Activated T-helper 2 cell treated with anti-CD3 and anti-CD28 coated beads, Interferon-gamma antibody, Interleukin-2, Interleukin-4, amounts not matched to agents 10 μg/mL and 5 μg/mL and 100 μg/mL, durations not matched to agents 14 hours and 24 hours and 36 hours (primary cell): ENCODE results near the gene SVOPL. TPM values are rescaled to one million over a fixed set of nuclear protein-coding genes. Genes with fewer than 3 reads are reported as not detected.

Experiments
- DNase-seq: peaks from one replicate; pipeline ENCODE4 v3.0.0; 2021; ENCODE audit warnings: low spot score
- H3K27ac Mint-ChIP-seq: one replicate; pipeline ENCODE4 v1.8.0; 2021; ENCODE audit warnings: mixed read lengths
- H3K27me3 Mint-ChIP-seq: one replicate; pipeline ENCODE4 v1.8.0; 2021; ENCODE audit warnings: low read depth, mixed read lengths
- H3K36me3 Mint-ChIP-seq: one replicate; pipeline ENCODE4 v1.8.0; 2021; ENCODE audit warnings: low read depth, mixed read lengths
- H3K4me1 Mint-ChIP-seq: one replicate; pipeline ENCODE4 v1.8.0; 2021; ENCODE audit warnings: low read depth, mixed read lengths
- H3K4me3 Mint-ChIP-seq: one replicate; pipeline ENCODE4 v1.8.0; 2021; ENCODE audit warnings: low read depth, mild to moderate bottlenecking, moderate library complexity, mixed read lengths
- H3K9me3 Mint-ChIP-seq: one replicate; pipeline ENCODE4 v1.8.0; 2021; ENCODE audit warnings: mixed read lengths
- intact Hi-C: fragments of 100-400 bp; cut with micrococcal nuclease; formaldehyde crosslinking; loops from one replicate; pipeline ENCODE4 v1.15.1; 2023
- total RNA-seq: library from RNA; stranded (reverse); gene quantifications from 2 replicates; pipeline ENCODE4 v1.2.3, GENCODE V29; 2022

The SVOPL gene
- total RNA-seq, 1 donor from 2014 or later, result not detected

GRCh38 chr7:138665249-138665648, 35.9 kb downstream of the SVOPL start:
- no peak overlapping the region for H3K27ac Mint-ChIP-seq
- H3K27me3 Mint-ChIP-seq, result peaks cover 52% of the 10 kb centered on the region
- intact Hi-C loops, result loop anchor here (5.0 kb wide), 2 partner anchors 87 to 203 kb away; partner anchors contain the start of gene TRIM24

GRCh38 chr7:138663725-138664710, 37.1 kb downstream of the SVOPL start:
- Mint-ChIP-seq H3K4me3 (peak overlapping the region; percentile 72), H3K9me3 (peaks cover 5% of the 10 kb centered on the region), H3K4me1 (peaks cover 24% of the 10 kb centered on the region), H3K27me3 (peaks cover 52% of the 10 kb centered on the region), H3K27ac (no peak overlapping the region), H3K36me3 (no peaks in the 10 kb centered on the region)
- intact Hi-C loops, result no loop called here
- no peak for DNase-seq

More at GRCh38 chr7:138665249-138665648, 35.9 kb downstream of the SVOPL start:
- Mint-ChIP-seq H3K4me1 (peaks cover 26% of the 10 kb centered on the region), H3K4me3 (peak overlapping the region; percentile 59), H3K9me3 (peaks cover 6% of the 10 kb centered on the region), H3K36me3 (no peaks in the 10 kb centered on the region)
- no peak for DNase-seq

- peaks cover 48% of the 10 kb centered on the region for H3K27me3 Mint-ChIP-seq
These were observed 38.2 kb downstream of the SVOPL start for GRCh38 chr7:138662991-138663320.

GRCh38 chr7:138662076-138662990, 38.8 kb downstream of the SVOPL start:
- no peaks in the 10 kb centered on the region for H3K9me3 Mint-ChIP-seq
- intact Hi-C loops, result no loop called here

More at GRCh38 chr7:138662991-138663320, 38.2 kb downstream of the SVOPL start:
- Mint-ChIP-seq H3K9me3 (peaks cover 2% of the 10 kb centered on the region), H3K36me3 (no peaks in the 10 kb centered on the region), H3K4me3 (no peak overlapping the region), H3K27ac (no peak overlapping the region), H3K4me1 (peaks cover 19% of the 10 kb centered on the region)
- intact Hi-C loops, result no loop called here
- DNase-seq, result no peak

DNA sequence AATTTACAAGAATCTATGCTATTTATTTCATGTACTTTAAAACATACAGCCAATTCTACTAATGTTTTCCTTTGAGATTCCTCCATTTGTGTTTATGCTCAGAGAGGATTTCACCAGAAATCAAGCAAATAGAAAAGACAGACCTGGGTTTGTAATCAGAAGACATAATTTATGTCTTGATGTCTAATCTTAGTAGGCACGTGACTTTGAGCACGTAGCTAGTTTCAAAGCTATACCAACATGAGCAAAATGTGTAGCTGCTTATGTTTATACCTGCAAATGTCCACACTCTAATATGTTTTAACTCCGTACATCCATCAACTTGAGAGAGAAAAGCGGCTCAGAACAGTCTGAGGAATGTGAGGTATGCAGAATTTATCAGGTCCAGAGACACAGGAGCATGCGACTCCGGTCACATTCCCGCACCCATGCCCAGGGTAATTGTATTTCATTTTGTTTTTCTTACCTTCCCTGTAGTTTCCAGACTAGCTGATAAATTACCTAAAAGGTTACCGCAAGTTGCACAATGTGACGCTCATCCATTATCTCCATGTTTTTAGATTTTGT, 40.0 kb downstream of the SVOPL start:
- H3K4me1 Mint-ChIP-seq, result peaks cover 7% of the 10 kb centered on the region
- peaks cover 43% of the 10 kb centered on the region for H3K27me3 Mint-ChIP-seq
- DNase-seq, result no peak
- intact Hi-C loops, result no loop called here
- H3K27ac Mint-ChIP-seq, result no peak overlapping the region
- H3K9me3 Mint-ChIP-seq, result no peaks in the 10 kb centered on the region
- no peaks in the 10 kb centered on the region for H3K36me3 Mint-ChIP-seq
- no peak overlapping the region for H3K4me3 Mint-ChIP-seq

More at GRCh38 chr7:138662076-138662990, 38.8 kb downstream of the SVOPL start:
- no peak overlapping the region for H3K4me3 Mint-ChIP-seq
- H3K4me1 Mint-ChIP-seq, result peaks cover 13% of the 10 kb centered on the region
- H3K36me3 Mint-ChIP-seq, result no peaks in the 10 kb centered on the region
- H3K27me3 Mint-ChIP-seq, result peaks cover 46% of the 10 kb centered on the region
- H3K27ac Mint-ChIP-seq, result no peak overlapping the region
- no peak for DNase-seq

DNA sequence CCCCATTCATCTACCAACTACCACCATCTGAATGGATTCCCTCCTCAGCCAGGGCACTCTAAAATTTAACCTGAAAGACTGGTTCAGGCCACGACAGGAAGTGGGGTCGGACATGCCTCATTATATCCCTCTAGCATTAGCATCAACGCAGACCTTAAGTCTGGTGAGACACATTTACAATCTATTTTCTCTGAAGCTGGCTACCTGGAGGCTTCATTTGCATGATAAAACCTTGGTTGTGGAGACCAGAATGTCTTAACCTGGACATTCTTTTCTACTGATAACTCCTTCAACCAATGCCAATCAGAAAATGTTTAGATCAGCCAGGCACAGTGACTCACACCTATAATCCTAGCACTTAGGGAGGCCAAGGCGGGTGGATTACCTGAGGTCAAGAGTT, 42.3 kb downstream of the SVOPL start:
- Mint-ChIP-seq H3K27ac (no peak overlapping the region), H3K4me1 (peaks cover 1% of the 10 kb centered on the region), H3K9me3 (no peaks in the 10 kb centered on the region), H3K4me3 (no peak overlapping the region), H3K27me3 (peaks cover 29% of the 10 kb centered on the region), H3K36me3 (no peaks in the 10 kb centered on the region)
- intact Hi-C loops, result no loop called here
- DNase-seq, result no peak

DNA sequence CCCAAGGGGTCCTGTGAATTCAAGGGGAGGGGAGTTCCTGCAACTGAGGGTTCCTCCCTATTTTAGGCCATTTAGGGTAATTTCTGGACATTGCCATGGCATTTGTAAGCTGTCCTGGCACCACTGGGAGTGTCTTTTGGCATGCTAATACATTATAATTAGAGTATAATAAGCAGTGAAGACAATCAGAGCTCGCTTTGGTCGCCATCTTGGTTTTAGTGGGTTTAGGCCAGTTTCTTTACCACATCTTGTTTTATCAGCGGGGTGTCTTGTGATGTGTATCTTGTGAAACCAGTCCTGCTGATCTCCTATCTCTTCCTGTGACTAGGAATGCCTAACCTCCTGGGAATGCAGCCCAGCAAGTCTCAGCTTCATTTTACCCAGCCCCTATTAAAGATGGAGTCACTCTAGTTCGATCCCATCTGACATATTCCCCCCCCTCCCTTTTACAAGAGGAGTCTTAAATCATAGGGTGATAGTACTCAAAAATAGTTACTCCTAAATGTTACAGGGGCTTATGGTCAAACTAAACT, 43.2 kb downstream of the SVOPL start:
- no peak overlapping the region for H3K27ac Mint-ChIP-seq
- no peaks in the 10 kb centered on the region for H3K36me3 Mint-ChIP-seq
- no peak overlapping the region for H3K4me3 Mint-ChIP-seq
- H3K27me3 Mint-ChIP-seq, result peaks cover 22% of the 10 kb centered on the region
- DNase-seq, result no peak
- H3K9me3 Mint-ChIP-seq, result no peaks in the 10 kb centered on the region
- intact Hi-C loops, result no loop called here
- H3K4me1 Mint-ChIP-seq, result no peaks in the 10 kb centered on the region

DNA sequence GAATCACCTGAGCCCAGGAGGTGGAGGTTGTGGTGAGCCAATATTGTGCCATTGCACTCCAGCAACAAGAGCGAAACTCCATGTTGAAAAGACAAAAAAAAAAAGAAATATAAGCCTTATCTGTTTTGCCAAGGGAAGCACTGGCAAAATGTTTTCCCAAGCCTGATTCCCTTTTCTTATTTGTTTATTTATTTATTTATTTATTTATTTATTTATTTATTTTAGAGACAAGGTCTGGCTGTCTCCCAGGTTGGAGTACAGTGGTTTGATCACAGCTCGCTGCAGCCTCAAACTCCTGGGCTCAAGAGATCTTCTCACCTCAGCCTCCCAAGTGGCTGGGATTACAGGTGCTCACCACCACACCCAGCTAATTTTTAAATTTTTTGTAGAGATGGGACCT, 44.2 kb downstream of the SVOPL start:
- H3K36me3 Mint-ChIP-seq, result no peaks in the 10 kb centered on the region
- no peaks in the 10 kb centered on the region for H3K4me1 Mint-ChIP-seq
- H3K27me3 Mint-ChIP-seq, result peaks cover 12% of the 10 kb centered on the region
- no peak for DNase-seq
- no peaks in the 10 kb centered on the region for H3K9me3 Mint-ChIP-seq
- intact Hi-C loops, result no loop called here
- no peak overlapping the region for H3K4me3 Mint-ChIP-seq
- no peak overlapping the region for H3K27ac Mint-ChIP-seq

DNA sequence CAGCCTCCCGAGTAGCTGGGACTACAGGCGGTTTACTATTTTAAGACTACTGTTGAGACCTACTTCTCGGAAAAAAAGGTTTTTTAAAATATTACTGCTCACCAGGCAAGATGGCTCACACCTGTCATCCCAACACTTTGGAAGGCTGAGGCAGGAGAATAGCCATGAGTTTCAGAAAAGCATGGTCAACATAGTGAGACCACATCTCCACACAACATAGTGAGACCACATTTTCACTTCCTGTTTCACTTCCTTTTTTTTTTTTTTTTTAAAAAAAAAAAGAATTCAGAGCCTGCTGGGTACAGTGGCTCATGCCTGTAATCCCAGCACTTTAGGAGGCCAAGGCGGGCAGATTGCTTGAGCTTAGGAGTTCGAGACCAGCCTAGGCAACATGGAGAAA, 46.5 kb downstream of the SVOPL start:
- Mint-ChIP-seq H3K4me1 (no peaks in the 10 kb centered on the region), H3K27me3 (no peaks in the 10 kb centered on the region), H3K9me3 (no peaks in the 10 kb centered on the region), H3K36me3 (no peaks in the 10 kb centered on the region), H3K27ac (no peak overlapping the region), H3K4me3 (no peak overlapping the region)
- DNase-seq, result no peak
- intact Hi-C loops, result no loop called here

- H3K27me3 Mint-ChIP-seq, result no peaks in the 10 kb centered on the region
- intact Hi-C loops, result no loop called here
- no peak overlapping the region for H3K4me3 Mint-ChIP-seq
These were observed 51.7 kb downstream of the SVOPL start for GRCh38 chr7:138649506-138649905.

DNA sequence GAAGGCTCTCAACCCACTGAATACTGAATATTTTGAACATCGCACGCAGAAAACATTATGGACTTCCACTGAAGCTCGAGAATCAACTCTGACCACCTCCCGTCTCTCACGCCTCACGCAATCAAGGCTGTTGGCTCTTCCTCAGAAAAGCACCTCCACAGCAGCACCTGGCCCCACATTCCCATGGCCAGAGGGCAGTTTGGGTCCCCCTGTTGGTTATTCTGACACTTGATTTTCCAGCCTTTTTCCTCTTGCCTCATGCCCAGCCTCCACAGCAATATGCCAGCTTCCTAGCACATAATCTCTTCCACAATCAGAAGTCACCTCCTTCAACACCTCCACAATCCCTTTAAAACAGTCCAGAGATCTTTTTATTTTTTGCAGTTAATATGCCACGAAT, 55.9 kb downstream of the SVOPL start:
- intact Hi-C loops, result no loop called here
- DNase-seq, result no peak
- Mint-ChIP-seq H3K36me3 (no peaks in the 10 kb centered on the region), H3K9me3 (no peaks in the 10 kb centered on the region), H3K4me3 (no peak overlapping the region), H3K27me3 (no peaks in the 10 kb centered on the region), H3K4me1 (no peaks in the 10 kb centered on the region), H3K27ac (no peak overlapping the region)

More at GRCh38 chr7:138649506-138649905, 51.7 kb downstream of the SVOPL start:
- Mint-ChIP-seq H3K36me3 (no peaks in the 10 kb centered on the region), H3K9me3 (no peaks in the 10 kb centered on the region), H3K27ac (no peak overlapping the region), H3K4me1 (no peaks in the 10 kb centered on the region)
- no peak for DNase-seq

DNA sequence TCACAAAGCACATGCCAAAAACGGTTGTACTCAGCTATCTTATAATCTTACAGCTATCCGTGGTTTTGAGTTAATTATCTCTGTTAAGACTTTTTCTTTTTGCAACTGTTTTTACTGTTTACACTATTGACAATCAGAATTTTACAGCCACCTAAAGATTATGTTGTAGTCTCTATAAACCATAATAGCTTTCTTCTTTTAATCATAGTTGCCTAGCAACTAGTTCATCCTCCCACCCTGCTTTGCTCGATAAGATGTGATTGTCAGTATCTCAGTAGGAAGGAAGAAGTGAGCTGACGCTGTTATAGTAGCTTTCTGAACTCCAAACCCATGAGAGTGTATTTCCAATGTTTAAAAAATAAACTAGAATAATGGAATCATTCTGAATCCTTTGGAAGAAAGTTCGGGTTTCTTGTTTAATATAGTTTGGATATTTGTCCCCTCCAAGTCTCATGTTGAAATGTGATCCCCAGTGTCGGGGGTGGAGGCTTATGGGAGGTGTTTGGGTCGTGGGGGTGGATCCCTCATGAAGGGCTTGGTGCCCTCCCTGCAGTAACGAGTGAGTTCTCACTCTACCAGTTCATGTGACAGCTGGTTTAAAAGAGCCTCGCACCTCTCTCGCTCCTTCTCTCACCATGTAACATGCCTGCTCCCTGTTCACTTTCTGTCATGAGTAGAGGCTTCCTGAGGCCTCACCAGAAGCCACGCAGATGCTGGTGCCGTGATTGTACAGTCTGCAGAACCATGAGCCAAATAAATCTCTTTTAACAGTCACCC, 68.1 kb downstream of the SVOPL start:
- no peak for DNase-seq
- H3K4me3 Mint-ChIP-seq, result no peak overlapping the region
- intact Hi-C loops, result no loop called here
- H3K9me3 Mint-ChIP-seq, result no peaks in the 10 kb centered on the region
- H3K36me3 Mint-ChIP-seq, result no peaks in the 10 kb centered on the region
- H3K4me1 Mint-ChIP-seq, result peaks cover 22% of the 10 kb centered on the region
- H3K27me3 Mint-ChIP-seq, result peaks cover 5% of the 10 kb centered on the region
- H3K27ac Mint-ChIP-seq, result no peak overlapping the region
